Esophagus squamous epithelium (tissue), 4 donors: ENCODE data around the gene ESRRB.
"Not testable (repeated sequence)": the region's sequence is repeated elsewhere in the genome, so short reads cannot be mapped to it uniquely, and the experiment has no call there.

Experiments
- CTCF ChIP-seq, 6 experiments: fragments of 450-650 bp in 4 of 6; fragments of 200-600 bp in 2 of 6; sonication (generic) in 2 of 6; IDR thresholded peaks; one replicate each; pipeline ENCODE4 v1.5.1; 2016 to 2019; ENCODE audit warnings: antibody characterized with exemption in 6 of 6, mild to moderate bottlenecking in 4 of 6, moderate library complexity in 4 of 6
- POLR2A ChIP-seq, 4 donors: fragments of 450-650 bp; IDR thresholded peaks; one replicate each; pipeline ENCODE4 v1.6.1; 2017; ENCODE audit warnings: antibody characterized with exemption in 4 of 4, mild to moderate bottlenecking in 4 of 4, moderate library complexity in 3 of 4

DNA sequence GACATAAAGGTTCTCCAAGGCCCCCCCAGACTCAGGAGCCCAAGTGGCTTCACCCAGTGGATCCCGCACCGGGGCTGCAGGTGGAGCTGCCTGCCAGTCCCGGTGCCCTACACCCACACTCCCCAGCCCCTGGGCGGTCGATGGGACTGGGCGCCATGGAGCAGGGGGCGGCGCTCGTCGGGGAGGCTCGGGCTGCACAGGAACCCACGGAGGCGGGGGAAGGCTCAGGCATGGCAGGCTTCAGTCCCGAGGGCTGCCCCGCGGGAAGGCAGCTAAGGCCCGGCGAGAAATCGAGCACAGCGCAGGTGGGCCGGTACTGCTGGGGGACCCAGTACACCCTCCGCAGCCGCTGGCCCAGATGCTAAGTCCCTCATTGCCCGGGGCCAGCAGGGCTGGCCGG, 160.7 kb downstream of the ESRRB start:
- TF ChIP-seq CTCF, POLR2A (IDR thresholded peaks at IDR 0.05): not testable (repeated sequence)
